GM10847 (cell line): Measurements from ENCODE around the gene NT5C2.

Source experiments
- POLR2A ChIP-seq: IDR thresholded peaks from 2 replicates; pipeline ENCODE4 v1.6.1; 2011; ENCODE audit not compliant: insufficient read length; ENCODE audit errors: extremely low read depth

The NT5C2 gene

GRCh38 chr10:103104721-103105120 is 88.4 kb downstream of the NT5C2 start:
- no peak for TF ChIP-seq POLR2A

DNA sequence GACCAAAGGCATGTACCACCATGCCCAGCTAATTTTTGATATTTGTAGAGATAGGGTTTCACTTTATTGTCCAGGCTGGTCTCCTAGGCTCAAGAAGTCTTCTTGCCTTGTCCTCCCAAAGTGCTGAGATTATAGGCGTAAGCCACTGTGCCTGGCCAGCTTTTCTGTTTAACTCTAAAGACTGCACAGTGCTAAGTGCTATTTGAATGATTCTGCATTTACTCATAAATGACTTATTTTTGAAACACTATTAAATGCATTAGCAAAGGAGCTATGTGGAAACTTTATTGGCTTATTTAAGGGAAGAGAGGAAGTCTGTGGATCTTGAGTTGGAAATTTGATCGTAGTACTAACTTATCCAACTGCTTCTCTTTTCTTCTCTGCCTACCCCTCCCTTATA is 89.1 kb downstream of the NT5C2 start:
- TF ChIP-seq POLR2A = no peak

GRCh38 chr10:103102195-103102594 is 90.9 kb downstream of the NT5C2 start:
- TF ChIP-seq POLR2A = no peak

DNA sequence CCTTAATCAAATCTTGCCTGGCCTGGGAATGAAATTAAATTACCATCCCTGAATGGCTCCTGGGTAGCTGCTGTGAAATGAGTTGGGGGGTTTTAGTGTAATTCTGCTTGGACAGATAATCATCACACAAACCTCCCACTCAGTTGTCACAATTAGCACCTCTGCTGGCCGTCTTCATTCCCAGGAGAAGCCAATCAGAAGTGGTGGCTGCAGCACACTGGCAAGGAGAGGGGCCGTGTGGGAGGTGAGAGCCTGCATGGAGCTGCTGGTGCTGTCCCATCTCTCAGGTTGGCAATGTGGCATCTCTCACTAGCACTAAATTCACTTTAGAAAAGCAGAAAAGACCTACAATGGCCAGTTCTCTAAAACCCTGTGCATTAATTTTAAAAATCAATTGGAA is 92.5 kb downstream of the NT5C2 start:
- TF ChIP-seq POLR2A = no peak

GRCh38 chr10:103098240-103098639 is 94.8 kb downstream of the NT5C2 start:
- no peak for TF ChIP-seq POLR2A

DNA sequence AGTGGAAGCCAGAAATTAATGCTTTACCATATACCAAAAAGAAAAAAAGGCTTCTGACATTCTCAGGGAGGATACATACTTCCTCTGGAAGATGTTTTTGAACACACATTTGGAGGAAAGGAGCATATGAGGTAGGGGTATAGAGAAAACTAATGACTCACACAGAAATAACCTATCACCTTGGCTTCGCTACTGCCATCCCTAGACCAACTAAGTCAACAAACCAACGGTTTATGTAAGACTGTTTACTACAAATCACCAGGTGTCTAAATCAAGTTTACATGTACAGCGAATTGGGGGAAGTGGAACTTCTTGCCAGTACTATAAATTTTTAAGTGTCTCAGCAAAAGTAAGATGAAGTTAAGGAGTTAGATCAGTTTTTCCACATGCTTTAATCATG is 96.9 kb downstream of the NT5C2 start:
- TF ChIP-seq POLR2A = no peak

- TF ChIP-seq POLR2A = no peak
These were observed 98.1 kb downstream of the NT5C2 start for GRCh38 chr10:103095005-103095404.

DNA sequence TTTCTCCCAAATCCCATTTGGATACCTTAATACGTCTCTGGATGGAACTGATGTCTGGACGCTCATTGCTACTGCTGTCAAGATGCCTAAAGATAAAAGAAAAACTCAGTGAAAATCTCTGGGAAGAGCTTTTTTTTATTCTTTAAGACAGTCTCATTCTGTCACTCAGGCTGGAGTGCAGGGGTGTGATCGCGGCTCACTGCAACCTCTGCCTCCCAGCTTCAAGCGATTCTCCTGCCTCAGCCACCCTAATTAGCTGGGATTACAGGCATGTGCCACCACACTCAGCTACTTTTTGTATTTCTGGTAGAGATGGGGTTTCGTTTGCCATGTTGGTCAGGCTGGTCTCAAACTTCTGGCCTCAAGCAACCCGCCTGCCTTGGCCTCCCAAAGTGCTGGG is 102.2 kb downstream of the NT5C2 start:
- TF ChIP-seq POLR2A = no peak

- TF ChIP-seq POLR2A = no peak
These were observed 103.6 kb downstream of the NT5C2 start for GRCh38 chr10:103089493-103089892.

DNA sequence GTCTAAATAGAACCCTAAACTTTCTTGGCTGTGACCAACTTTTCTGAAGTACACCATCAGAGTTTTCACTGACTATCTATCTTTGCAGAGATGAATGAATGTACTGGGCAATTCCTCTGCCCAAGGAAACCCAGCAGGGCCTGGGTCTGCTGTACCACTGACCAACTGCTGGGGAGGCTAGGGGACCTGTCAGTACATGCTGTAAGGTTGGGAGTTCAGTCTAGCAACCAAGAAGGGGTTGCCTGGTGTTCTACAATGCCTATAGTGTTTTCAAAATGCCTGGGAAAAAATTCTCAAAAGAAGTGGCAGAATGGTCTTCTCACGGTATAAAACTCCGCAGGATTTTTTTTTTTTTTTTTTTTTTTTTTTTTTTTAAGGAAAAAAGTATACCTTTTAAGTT is 106.3 kb downstream of the NT5C2 start:
- no peak for TF ChIP-seq POLR2A

DNA sequence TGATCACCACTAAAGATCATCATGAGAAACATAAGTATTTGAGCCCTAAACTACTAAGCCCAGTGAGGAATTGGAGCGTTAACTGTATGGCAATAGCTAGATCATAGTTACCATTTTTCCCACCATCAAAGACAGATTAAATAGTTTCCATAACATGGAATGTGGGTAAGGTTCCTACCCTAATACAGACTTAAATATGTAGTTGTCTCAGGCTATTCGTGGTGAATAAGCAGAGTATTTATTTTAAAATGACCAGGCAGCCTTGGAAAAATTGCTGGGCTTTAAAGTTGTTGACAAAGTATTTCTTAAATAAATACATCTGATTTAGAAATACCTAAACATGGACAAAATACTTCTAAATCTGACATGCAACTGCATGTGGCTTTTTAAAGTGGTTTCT is 106.8 kb downstream of the NT5C2 start:
- no peak for TF ChIP-seq POLR2A

GRCh38 chr10:103083977-103084320 is 109.1 kb downstream of the NT5C2 start:
- TF ChIP-seq POLR2A = no peak

GRCh38 chr10:103083266-103083976 is 109.7 kb downstream of the NT5C2 start:
- no peak for TF ChIP-seq POLR2A

GRCh38 chr10:103082683-103083082 is 110.4 kb downstream of the NT5C2 start:
- no peak for TF ChIP-seq POLR2A

DNA sequence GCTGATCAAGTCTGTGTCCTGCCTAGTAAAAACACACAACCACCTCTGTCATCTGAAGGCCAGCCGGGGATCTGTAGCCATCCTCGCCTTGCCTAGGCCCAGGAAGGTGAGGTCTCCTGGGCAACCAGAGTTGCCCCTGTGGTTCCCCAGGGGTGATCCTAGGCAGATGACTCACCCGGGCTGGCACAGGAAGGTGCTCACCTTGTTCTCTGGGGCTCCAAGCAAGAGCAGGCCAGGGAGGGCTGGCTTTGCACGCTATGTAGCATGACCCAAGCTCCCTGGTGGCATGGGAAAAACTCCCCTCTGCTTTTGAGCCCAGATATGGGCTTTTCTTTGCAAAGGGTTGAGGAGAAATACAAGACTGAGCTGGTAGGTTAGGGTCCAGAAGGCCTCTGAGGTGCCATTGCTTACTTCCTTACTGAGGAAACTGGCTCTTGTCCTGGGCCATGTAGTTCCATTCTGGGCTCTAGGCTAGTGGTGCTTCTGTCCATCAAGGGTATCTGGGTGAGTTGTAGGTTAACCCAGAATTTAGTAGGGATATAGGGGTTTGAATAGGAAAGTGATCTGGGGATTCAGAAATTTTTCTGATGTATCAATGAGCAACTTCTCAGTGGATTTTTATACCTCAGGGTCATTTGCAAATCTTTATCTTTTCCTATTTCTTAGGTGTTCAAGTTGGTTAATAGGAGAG is 112.0 kb downstream of the NT5C2 start:
- no peak for TF ChIP-seq POLR2A

DNA sequence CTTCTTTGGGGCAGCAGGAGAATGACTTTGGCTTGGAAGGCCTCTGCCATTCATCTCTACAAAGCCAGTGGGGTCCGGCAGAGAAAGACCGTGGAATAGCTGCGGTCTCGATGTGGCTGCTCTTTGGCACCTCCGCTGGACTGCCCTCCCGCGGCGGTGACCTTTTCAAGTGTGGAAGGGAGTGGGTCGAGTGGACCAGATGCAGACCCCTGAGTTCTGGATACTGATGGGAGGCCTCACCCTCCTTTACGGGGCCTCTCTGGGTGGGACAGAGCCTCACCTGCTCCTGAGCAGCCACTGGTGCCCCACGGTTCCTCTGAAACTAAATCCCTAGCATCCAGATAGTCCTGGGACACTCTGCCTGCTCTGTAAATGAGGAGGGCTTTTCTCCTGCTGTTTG is 113.1 kb downstream of the NT5C2 start:
- TF ChIP-seq POLR2A = no peak

- TF ChIP-seq POLR2A = no peak
These were observed 114.0 kb downstream of the NT5C2 start for GRCh38 chr10:103079100-103079499.
